ENCODE measurements around the gene PHACTR4.
"Not testable (repeated sequence)": the region's sequence is repeated elsewhere in the genome, so short reads cannot be mapped to it uniquely, and the experiment has no call there.

Gene PHACTR4

DNA sequence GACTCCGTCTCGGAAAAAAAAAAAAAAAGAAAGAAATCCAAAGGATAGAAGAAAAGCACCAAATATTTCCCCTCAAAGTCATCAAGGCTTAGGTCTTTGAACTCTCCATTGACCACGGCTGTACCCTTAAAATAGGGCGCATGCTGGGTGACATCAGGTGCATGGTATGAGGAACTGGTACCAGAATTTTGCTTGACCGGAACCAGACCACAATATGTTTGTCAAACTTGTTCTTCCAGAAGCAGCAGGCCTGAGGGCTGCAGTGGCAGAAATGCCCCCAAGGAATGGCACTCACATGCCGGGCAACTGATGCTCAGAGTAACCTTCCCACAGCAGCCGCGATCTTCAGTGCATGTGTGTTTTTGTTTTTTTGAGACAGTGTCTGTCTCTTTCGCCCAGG is 157.3 kb downstream of the PHACTR4 start:
- no peak for DNase-seq

GRCh38 chr1:28530456-28530855 is 160.9 kb downstream of the PHACTR4 start:
- DNase-seq, result no peak

DNA sequence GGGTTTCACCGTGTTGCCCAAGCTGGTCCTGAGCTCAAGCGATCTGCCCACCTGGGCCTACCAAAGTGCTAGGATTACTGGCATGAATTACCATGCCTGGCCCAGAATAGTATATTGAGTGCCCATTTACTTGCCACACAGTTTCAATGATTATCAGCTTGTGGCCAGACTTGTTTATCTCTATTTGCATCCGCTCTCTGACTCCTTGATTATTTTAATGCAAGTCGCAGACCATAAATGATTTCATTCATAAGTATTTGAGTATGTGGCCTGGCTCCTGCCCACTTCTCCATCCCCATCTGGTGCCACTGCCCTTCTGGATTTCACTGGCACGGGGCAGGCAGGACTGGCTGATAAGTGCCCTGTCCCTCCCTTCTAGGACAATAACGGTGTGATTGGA is 165.1 kb downstream of the PHACTR4 start:
- no peak for DNase-seq

DNA sequence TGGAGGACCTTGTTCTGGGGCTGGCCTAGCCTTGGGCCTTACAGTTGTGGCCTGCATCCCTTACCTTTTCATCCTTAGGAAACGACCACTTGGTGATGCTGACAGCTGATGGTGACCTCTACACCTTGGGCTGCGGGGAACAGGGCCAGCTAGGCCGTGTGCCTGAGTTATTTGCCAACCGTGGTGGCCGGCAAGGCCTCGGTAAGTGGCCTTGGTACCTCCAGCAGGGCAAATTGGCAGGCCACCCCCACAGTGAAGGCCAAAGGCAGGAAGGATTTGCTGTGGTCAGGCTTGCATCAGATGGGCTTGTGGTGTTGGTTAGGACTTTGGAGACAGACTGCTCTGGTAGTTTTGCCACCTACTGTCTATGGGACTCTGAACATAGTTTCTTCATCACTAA is 165.6 kb downstream of the PHACTR4 start:
- no peak for DNase-seq

GRCh38 chr1:28537457-28538199 is 168.1 kb downstream of the PHACTR4 start:
- DNase-seq, result no peak

DNA sequence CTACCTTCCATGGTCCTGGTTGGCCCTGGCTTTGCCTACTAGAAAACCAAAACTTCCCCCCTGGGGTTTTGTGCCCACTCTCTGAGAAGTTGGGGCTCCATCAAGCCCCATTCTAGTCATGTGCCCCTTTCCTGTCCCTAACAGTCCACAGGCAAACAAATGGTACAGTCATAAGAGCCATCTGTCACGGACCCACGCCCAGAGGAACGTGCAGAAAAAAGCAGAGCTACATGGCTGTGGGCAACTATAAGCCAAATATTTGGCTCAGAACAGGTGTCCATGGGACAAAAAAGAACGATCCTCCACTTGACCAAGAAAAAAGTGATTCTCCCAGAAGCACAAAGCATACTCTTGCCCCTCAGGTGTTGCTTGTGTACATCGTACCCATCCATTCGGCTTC is 168.7 kb downstream of the PHACTR4 start:
- no peak for DNase-seq

DNA sequence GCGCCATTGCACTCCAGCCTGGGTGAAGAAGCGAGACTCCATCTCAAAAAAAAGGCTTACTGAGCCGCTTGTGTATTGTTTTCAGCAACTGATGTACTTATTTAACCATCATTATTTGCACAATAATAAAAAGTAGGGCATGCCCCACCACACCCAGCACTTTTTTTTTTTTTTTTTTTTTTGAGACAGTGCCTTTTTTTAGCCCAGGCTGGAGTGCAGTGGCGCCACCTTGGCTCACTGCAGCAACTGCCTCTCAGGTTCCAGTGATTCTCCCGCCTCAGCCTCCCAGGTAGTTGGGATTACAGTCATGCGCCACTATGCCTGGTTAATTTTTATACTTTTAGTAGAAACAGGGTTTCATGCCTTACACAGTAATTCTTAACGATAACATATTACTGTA is 171.1 kb downstream of the PHACTR4 start:
- no peak for DNase-seq

- DNase-seq, result not testable (repeated sequence)
Observed at GRCh38 chr1:28541414-28542015, 172.0 kb downstream of the PHACTR4 start.

GRCh38 chr1:28545246-28545628 is 175.7 kb downstream of the PHACTR4 start:
- DNase-seq, result no peak

DNA sequence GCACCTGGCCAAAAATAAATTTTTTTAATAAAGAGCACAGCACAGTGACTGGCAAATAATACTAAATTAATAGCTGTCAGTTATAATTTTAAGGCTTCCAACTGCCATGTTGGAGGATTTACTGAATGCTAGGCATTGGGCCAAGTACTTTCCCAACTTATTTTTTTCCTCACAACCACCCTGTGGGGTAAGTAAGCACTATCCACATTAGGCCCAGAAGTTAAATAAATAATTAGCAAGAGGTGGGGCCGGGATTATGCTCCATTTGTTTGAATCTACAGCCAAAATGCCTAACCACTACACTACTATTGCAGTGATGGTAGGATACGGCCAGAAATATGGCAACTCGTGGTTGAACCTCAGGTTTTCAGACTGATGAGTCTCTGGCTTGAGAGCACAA is 178.8 kb downstream of the PHACTR4 start:
- DNase-seq, result no peak

Data from right forelimb (tissue), 1 donor.